ENCODE results near the gene TOR1B.

Gene TOR1B

DNA sequence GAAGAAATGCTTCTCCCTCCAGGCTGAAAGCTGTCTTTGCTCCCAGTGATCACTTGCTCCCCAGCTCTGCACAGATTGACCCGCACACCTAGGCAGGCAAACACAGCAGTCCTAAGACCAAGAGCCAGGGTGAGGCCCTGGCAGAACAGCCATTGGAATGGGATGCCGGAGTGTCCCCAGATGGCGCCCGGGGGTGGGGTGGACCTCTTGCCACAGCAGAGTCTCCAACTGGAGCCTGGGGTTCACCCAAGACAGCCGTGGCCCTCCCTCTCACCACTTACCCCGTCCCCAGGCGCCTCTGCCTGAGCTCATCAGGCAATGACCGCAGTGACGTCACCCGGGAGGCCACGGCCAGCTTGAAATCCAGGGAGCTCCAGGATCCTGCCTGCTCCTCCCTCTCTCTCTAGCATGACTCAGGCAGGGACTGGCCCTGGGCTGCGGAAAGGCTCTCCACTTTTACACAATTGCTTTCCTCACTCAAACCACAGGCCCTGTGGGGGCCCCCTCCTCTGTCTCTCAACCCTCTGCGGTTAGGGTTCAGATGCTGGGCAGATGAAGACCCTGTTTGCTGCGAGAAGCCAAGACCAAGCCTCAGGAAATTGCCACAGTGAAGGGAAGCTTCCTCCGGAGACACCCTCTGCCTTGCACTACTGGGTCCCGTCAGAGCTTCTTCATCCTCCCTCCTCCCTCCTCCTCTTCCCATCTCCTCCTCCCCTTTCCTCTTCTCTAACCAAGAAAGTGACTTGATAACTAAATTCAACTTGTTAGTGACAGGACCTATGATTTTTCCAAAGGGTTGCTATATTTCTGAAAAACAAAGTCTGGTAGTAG, 25.8 kb upstream of the TOR1B start:
- TF ChIP-seq FOXP2 (optimal IDR thresholded peaks at IDR 0.05; ENCODE audit: borderline replicate concordance, extremely low read depth, extremely low read length, insufficient read depth) (peak; percentile 73), REST (IDR thresholded peaks at IDR 0.05; ENCODE audit: insufficient read depth in 1 of 2, low read depth in 2 of 2, low read length in 2 of 2) (no peak), POLR2AphosphoS5 (IDR thresholded peaks at IDR 0.05; ENCODE audit: low read depth, low read length) (no peak), TAF1 (IDR thresholded peaks at IDR 0.05; ENCODE audit: borderline replicate concordance, insufficient read depth, low read length) (no peak), SIN3A (IDR thresholded peaks at IDR 0.05; ENCODE audit: borderline replicate concordance, insufficient read depth, low read length) (0 out of 2 replicates have a peak, but pooled peaks have one; percentile 5)

GRCh38 chr9:129777769-129778130, 25.2 kb upstream of the TOR1B start:
- TF ChIP-seq TAF1 (IDR thresholded peaks at IDR 0.05; ENCODE audit: borderline replicate concordance, insufficient read depth, low read length) (no peak), FOXP2 (optimal IDR thresholded peaks at IDR 0.05; ENCODE audit: borderline replicate concordance, extremely low read depth, extremely low read length, insufficient read depth) (no peak), SIN3A (IDR thresholded peaks at IDR 0.05; ENCODE audit: borderline replicate concordance, insufficient read depth, low read length) (no peak), REST (IDR thresholded peaks at IDR 0.05; ENCODE audit: insufficient read depth in 1 of 2, low read depth in 2 of 2, low read length in 2 of 2) (no peak), POLR2AphosphoS5 (IDR thresholded peaks at IDR 0.05; ENCODE audit: low read depth, low read length) (no peak)

- no peak for TF ChIP-seq SIN3A (IDR thresholded peaks at IDR 0.05; ENCODE audit: borderline replicate concordance, insufficient read depth, low read length)
- no peak for TF ChIP-seq TAF1 (IDR thresholded peaks at IDR 0.05; ENCODE audit: borderline replicate concordance, insufficient read depth, low read length)
- no peak for TF ChIP-seq REST (IDR thresholded peaks at IDR 0.05; ENCODE audit: insufficient read depth in 1 of 2, low read depth in 2 of 2, low read length in 2 of 2)
- no peak for TF ChIP-seq FOXP2 (optimal IDR thresholded peaks at IDR 0.05; ENCODE audit: borderline replicate concordance, extremely low read depth, extremely low read length, insufficient read depth)
- TF ChIP-seq POLR2AphosphoS5 (IDR thresholded peaks at IDR 0.05; ENCODE audit: low read depth, low read length), result no peak
These were observed 24.5 kb upstream of the TOR1B start for GRCh38 chr9:129778469-129778868.

DNA sequence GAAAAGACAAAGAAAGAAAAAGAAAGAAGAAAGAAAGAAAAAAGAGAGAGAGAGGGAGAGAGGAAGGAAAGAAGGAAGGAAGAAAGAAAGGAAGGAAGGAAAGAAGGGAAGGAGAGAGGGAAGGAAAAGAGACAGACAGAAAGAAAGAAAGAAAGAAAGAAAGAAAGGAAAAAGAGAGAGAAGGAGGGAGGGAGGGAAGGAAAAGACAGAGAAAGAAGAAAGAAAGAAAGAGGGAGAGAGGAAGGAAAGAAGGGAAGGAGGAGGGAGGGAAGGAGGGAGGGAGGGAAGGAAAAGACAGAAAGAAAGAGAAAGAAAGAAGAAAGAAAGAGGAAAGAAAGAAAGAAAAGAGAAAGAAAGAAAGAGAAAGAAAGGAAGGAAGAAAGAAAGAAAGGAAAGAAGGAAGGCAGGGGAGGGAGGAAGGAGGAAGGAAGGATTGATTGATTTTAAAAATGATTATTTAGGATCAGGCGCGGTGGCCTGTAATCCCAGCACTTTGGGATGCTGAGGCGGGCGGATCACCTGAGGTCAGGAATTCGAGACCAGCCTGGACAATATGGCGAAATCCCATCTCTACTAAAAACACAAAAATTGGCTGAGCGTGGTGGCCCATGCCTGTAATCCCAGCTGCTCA, 23.3 kb upstream of the TOR1B start:
- no peak for TF ChIP-seq REST (IDR thresholded peaks at IDR 0.05; ENCODE audit: insufficient read depth in 1 of 2, low read depth in 2 of 2, low read length in 2 of 2)
- TF ChIP-seq TAF1 (IDR thresholded peaks at IDR 0.05; ENCODE audit: borderline replicate concordance, insufficient read depth, low read length), result no peak
- no peak for TF ChIP-seq POLR2AphosphoS5 (IDR thresholded peaks at IDR 0.05; ENCODE audit: low read depth, low read length)
- no peak for TF ChIP-seq SIN3A (IDR thresholded peaks at IDR 0.05; ENCODE audit: borderline replicate concordance, insufficient read depth, low read length)
- TF ChIP-seq FOXP2 (optimal IDR thresholded peaks at IDR 0.05; ENCODE audit: borderline replicate concordance, extremely low read depth, extremely low read length, insufficient read depth), result no peak
